Neural crest cell (in vitro differentiated cells): ENCODE data around the gene CYP2A6. TPM values are rescaled to one million over a fixed set of nuclear protein-coding genes. Genes with fewer than 3 reads are reported as not detected.

Experiments used
- DNase-seq: peaks from one replicate; pipeline ENCODE4 v3.0.0; 2021; ENCODE audit warnings: low read depth, mixed read lengths, low spot score
- H3K27ac Mint-ChIP-seq: one replicate; pipeline ENCODE4 v1.8.0; 2021; ENCODE audit warnings: mild to moderate bottlenecking, mixed read lengths; ENCODE audit not compliant: unreplicated experiment
- H3K27me3 Mint-ChIP-seq: 2 replicates; pipeline ENCODE4 v1.8.0; 2021; ENCODE audit warnings: low read depth, mild to moderate bottlenecking, mixed read lengths
- H3K36me3 Mint-ChIP-seq: 2 replicates; pipeline ENCODE4 v1.8.0; 2021; ENCODE audit warnings: low read depth, mild to moderate bottlenecking, mixed read lengths
- H3K4me1 Mint-ChIP-seq: 2 replicates; pipeline ENCODE4 v1.8.0; 2021; ENCODE audit warnings: mixed read lengths
- H3K4me3 Mint-ChIP-seq: one replicate; pipeline ENCODE4 v1.8.0; 2021; ENCODE audit warnings: mild to moderate bottlenecking, mixed read lengths
- H3K9me3 Mint-ChIP-seq: 2 replicates; pipeline ENCODE4 v1.8.0; 2021; ENCODE audit warnings: mixed read lengths
- total RNA-seq: library from RNA; stranded (reverse); gene quantifications from 2 replicates; pipeline ENCODE4 v1.2.1, GENCODE V29; 2021
- TF ChIP-seq, protein P1 (sequence below): fragments of 200-600 bp; sonication (generic); conservative IDR thresholded peaks from 2 replicates; pipeline ENCODE4 v1.5.0; 2021; ENCODE audit warnings: antibody characterized with exemption, mild to moderate bottlenecking

CYP2A6 gene
- total RNA-seq, 1 donor from 2014 or later: not detected

DNA sequence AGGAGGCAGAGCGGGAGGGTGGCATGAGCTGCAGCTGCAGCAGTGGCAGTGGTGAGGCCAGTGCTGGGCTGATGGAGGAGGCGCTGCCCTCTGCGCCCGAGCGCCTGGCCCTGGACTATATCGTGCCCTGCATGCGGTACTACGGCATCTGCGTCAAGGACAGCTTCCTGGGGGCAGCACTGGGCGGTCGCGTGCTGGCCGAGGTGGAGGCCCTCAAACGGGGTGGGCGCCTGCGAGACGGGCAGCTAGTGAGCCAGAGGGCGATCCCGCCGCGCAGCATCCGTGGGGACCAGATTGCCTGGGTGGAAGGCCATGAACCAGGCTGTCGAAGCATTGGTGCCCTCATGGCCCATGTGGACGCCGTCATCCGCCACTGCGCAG is 49.3 kb downstream of the CYP2A6 start:
- Mint-ChIP-seq H3K4me1 (peaks cover 60% of the 10 kb centered on the region), H3K36me3 (peaks cover 2% of the 10 kb centered on the region), H3K27me3 (no peaks in the 10 kb centered on the region), H3K4me3 (peak overlapping the region; percentile 85), H3K27ac (no peak overlapping the region), H3K9me3 (no peaks in the 10 kb centered on the region)
- TF ChIP-seq, protein P1, sequence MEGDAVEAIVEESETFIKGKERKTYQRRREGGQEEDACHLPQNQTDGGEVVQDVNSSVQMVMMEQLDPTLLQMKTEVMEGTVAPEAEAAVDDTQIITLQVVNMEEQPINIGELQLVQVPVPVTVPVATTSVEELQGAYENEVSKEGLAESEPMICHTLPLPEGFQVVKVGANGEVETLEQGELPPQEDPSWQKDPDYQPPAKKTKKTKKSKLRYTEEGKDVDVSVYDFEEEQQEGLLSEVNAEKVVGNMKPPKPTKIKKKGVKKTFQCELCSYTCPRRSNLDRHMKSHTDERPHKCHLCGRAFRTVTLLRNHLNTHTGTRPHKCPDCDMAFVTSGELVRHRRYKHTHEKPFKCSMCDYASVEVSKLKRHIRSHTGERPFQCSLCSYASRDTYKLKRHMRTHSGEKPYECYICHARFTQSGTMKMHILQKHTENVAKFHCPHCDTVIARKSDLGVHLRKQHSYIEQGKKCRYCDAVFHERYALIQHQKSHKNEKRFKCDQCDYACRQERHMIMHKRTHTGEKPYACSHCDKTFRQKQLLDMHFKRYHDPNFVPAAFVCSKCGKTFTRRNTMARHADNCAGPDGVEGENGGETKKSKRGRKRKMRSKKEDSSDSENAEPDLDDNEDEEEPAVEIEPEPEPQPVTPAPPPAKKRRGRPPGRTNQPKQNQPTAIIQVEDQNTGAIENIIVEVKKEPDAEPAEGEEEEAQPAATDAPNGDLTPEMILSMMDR: no peak
- no peak for DNase-seq

DNA sequence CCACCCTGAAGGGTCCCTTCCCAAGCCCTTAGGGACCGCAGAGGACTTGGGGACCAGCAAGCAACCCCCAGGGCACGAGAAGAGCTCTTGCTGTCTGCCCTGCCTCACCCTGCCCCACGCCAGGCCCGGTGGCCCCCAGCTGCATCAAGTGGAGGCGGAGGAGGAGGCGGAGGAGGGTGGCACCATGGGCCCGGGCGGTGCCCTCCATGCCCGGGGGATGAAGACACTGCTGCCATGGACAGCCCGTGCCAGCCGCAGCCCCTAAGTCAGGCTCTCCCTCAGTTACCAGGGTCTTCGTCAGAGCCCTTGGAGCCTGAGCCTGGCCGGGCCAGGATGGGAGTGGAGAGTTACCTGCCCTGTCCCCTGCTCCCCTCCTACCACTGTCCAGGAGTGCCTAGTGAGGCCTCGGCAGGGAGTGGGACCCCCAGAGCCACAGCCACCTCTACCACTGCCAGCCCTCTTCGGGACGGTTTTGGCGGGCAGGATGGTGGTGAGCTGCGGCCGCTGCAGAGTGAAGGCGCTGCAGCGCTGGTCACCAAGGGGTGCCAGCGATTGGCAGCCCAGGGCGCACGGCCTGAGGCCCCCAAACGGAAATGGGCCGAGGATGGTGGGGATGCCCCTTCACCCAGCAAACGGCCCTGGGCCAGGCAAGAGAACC is 49.8 kb downstream of the CYP2A6 start:
- H3K4me1 Mint-ChIP-seq: peaks cover 56% of the 10 kb centered on the region
- peak overlapping the region; percentile 96 for H3K4me3 Mint-ChIP-seq
- DNase-seq: no peak
- no peaks in the 10 kb centered on the region for H3K27me3 Mint-ChIP-seq
- TF ChIP-seq, protein P1: no peak
- peaks cover 2% of the 10 kb centered on the region for H3K36me3 Mint-ChIP-seq
- peak overlapping the region; percentile 67 for H3K27ac Mint-ChIP-seq
- no peaks in the 10 kb centered on the region for H3K9me3 Mint-ChIP-seq

GRCh38 chr19:40799558-40800338 is 50.5 kb downstream of the CYP2A6 start:
- H3K36me3 Mint-ChIP-seq: peaks cover 2% of the 10 kb centered on the region
- peak; percentile 33 for DNase-seq
- H3K9me3 Mint-ChIP-seq: no peaks in the 10 kb centered on the region
- H3K4me1 Mint-ChIP-seq: peaks cover 51% of the 10 kb centered on the region
- peak overlapping the region; percentile 96 for H3K4me3 Mint-ChIP-seq
- TF ChIP-seq, protein P1: no peak
- no peaks in the 10 kb centered on the region for H3K27me3 Mint-ChIP-seq
- H3K27ac Mint-ChIP-seq: peak overlapping the region; percentile 67

DNA sequence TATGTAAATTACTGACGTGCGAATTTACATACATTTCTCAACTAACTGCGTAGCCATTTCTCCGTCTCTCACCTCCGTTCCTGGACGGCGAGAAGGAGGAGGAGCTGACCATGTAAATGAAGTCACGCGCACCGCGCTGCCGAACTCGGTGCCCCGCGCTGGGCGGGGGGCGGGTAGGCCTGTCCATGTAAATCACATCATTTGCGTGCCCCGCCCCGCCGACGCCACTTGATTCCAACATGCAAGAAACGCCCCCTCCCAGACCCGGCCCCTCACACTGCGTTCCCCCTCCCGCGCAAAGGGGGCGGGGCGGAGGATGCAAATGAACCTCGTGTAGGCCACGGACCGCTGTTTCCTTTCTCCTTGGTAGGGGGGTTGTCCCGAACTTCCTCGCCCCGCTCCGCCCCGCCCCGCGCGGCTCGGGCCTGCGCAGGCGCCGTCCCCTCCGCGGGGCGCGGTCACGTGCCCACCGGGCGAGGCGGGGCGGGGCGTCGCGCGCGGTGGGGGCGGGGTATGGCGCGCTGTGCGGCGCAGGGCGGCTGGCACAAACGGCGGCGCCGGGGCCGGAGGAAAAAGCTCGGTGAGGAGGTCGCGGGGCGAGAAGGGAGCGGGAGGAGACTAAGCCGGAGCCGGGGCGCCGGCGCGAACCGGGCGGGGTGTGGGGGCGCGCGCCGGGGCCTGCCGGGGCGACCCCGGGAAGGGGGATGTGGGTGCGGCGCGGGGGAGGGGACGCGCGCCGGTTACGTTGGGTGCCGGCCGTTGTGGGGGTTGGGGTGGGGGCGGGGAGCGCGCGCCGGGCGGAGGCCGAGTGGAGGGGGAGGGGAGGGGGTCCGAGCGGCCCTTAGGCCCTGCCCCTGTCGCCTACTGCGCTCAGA is 51.3 kb downstream of the CYP2A6 start, which contains the start of gene EGLN2:
Gene EGLN2, plus strand, starts transcription at position 509 of the 875 bp plus-strand sequence. CDS start 1,382 bp downstream, outside the sequence.
- TF ChIP-seq, protein P1: no peak
- peaks cover 43% of the 10 kb centered on the region for H3K4me1 Mint-ChIP-seq
- peak within 1 kb of the TSS; percentile 96 for H3K4me3 Mint-ChIP-seq
- H3K27me3 Mint-ChIP-seq: no peaks in the 10 kb centered on the region
- peak within 1 kb of the TSS; percentile 86 for H3K27ac Mint-ChIP-seq
- peaks cover 2% of the 10 kb centered on the region for H3K36me3 Mint-ChIP-seq
- DNase-seq: peak; percentile 100
- H3K9me3 Mint-ChIP-seq: no peaks in the 10 kb centered on the region

GRCh38 chr19:40797963-40798682 is 52.1 kb downstream of the CYP2A6 start:
- H3K27me3 Mint-ChIP-seq: no peaks in the 10 kb centered on the region
- no peaks in the 10 kb centered on the region for H3K9me3 Mint-ChIP-seq
- DNase-seq: peak; percentile 54
- H3K36me3 Mint-ChIP-seq: peaks cover 2% of the 10 kb centered on the region
- peak overlapping the region; percentile 95 for H3K4me3 Mint-ChIP-seq
- H3K27ac Mint-ChIP-seq: peak overlapping the region; percentile 86
- H3K4me1 Mint-ChIP-seq: peaks cover 35% of the 10 kb centered on the region
- TF ChIP-seq, protein P1: peak; percentile 60
